ENCODE results near the gene HES1. TPM values are rescaled to one million over a fixed set of nuclear protein-coding genes. Genes with fewer than 3 reads are reported as not detected.

HES1 gene
- total RNA-seq, 1 donor from 2014 or later = 46.6 TPM

DNA sequence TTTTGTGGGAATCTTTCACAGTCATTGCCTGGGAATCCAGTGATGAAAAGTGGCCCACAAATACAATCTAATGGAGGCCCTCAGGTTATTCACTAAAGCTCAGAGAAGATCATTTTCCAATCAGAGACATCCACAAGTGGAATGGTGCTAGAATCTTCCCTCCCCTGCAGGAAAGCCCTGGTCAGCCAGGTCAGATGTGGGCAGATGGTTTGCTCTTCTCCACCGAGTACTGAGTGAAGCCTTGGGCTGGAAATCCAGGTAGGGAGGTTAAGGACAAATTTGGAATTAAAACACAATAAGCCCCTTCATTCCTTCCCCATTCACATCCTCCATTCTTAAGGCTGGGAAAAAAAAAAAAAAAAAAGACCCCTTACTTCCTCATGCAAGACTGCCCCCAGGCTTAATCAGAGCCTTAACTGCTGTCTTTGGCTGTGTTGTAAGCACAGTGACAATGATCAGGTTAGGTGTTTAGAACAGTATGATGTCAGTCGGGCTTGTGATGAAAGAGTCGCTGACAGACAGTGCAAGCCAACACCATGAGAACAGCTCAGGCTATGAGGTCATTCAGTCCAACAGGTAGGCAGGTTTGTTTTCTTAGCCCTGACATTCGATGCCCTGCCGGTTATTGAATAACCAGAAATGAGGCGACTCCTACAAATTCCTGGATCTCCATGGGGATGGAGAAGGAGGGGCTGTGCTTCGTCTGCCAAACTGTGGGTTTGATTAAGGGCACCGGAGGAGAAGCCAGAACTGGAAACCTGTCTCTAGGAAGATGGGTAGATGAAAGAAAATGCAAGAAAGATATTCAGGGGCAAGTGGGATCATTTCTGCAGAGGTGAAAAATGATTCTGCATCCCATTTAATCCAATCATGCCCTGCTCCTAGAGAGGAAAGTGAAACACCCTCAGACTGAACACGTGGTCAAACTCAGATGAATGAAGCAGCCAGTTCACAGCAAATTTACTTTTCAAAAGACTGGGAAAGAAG, 23.5 kb upstream of the HES1 start:
- H3K4me3 ChIP-seq (ENCODE audit: low read depth, low read length) = no peak overlapping the region

DNA sequence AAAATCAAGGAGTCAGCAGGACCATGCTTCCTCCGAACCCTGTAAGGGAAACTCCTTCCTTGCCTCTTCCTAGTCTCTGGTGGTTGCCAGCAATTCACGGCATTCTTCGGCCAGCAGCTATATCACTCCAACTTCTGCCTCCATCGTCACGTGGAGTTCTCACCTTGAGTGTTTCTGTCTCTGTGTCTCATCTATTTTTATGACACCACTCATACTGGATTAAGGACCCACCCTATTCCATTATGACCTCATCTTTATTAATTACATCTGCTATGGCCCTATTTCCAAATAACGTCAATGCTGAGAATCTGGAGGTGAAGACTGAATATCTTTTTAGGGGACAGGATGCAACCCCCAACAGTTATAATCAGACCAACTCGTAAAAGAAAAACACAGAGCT, 21.8 kb upstream of the HES1 start:
- no peak for FAIRE-seq
- no peak for DNase-seq (ENCODE audit: low read depth)
- TF ChIP-seq, protein P1, sequence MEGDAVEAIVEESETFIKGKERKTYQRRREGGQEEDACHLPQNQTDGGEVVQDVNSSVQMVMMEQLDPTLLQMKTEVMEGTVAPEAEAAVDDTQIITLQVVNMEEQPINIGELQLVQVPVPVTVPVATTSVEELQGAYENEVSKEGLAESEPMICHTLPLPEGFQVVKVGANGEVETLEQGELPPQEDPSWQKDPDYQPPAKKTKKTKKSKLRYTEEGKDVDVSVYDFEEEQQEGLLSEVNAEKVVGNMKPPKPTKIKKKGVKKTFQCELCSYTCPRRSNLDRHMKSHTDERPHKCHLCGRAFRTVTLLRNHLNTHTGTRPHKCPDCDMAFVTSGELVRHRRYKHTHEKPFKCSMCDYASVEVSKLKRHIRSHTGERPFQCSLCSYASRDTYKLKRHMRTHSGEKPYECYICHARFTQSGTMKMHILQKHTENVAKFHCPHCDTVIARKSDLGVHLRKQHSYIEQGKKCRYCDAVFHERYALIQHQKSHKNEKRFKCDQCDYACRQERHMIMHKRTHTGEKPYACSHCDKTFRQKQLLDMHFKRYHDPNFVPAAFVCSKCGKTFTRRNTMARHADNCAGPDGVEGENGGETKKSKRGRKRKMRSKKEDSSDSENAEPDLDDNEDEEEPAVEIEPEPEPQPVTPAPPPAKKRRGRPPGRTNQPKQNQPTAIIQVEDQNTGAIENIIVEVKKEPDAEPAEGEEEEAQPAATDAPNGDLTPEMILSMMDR (IDR thresholded peaks at IDR 0.05; ENCODE audit: insufficient read depth, low read length, severe bottlenecking) = no peak
- peaks cover 2% of the 10 kb centered on the region for H3K27me3 ChIP-seq (ENCODE audit: control insufficient read depth, insufficient read depth, low read length)
- H3K36me3 ChIP-seq (ENCODE audit: control insufficient read depth, insufficient read depth, low read length) = no peaks in the 10 kb centered on the region
- no peak overlapping the region for H3K4me3 ChIP-seq (ENCODE audit: low read depth, low read length)

More for the DNA sequence above, 23.5 kb upstream of the HES1 start:
- TF ChIP-seq, protein P1 (IDR thresholded peaks at IDR 0.05; ENCODE audit: insufficient read depth, low read length, severe bottlenecking) = no peak
- no peaks in the 10 kb centered on the region for H3K36me3 ChIP-seq (ENCODE audit: control insufficient read depth, insufficient read depth, low read length)
- FAIRE-seq (peak; percentile 36), DNase-seq (ENCODE audit: low read depth) (peak; percentile 98)
- H3K27me3 ChIP-seq (ENCODE audit: control insufficient read depth, insufficient read depth, low read length) = no peaks in the 10 kb centered on the region

DNA sequence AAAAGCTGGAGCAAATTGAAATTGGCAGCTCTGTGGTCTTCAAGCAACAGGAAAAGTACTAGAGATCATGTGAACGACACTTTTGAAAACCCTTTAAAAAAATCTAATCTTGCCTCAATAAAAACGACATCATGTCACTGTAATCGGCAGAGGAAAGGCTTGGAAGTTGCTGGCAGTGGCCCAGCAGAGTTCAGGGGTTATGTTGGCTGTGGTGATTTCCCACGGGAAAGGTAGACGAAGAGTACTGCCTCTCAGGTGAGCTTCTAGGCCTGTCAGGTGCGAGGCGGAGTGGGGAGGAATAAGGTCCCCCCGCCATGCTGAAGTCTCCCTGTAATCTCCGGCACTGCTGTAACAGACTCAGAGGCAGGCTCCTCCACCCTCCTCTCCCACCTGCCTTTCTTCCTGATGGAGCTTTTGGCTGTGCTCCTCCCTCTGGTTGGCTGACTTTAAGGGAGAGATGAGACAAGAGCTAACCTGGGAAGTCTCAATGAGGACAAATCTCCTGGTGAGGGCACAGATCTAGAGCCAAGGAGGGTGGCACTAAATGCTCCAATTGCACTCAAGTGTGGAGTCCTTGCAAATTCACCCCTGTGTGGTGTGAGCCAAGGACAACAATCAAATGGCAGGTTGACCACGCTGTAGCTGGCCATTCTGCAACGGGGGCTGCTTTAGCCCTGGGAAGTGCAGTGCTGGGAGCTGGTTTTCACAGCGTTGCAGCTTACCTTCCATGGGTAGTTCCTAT, 18.7 kb upstream of the HES1 start:
- H3K27me3 ChIP-seq (ENCODE audit: control insufficient read depth, insufficient read depth, low read length) = peaks cover 7% of the 10 kb centered on the region
- FAIRE-seq (no peak), DNase-seq (ENCODE audit: low read depth) (no peak)
- no peaks in the 10 kb centered on the region for H3K36me3 ChIP-seq (ENCODE audit: control insufficient read depth, insufficient read depth, low read length)
- no peak overlapping the region for H3K4me3 ChIP-seq (ENCODE audit: low read depth, low read length)
- TF ChIP-seq, protein P1 (IDR thresholded peaks at IDR 0.05; ENCODE audit: insufficient read depth, low read length, severe bottlenecking) = no peak

DNA sequence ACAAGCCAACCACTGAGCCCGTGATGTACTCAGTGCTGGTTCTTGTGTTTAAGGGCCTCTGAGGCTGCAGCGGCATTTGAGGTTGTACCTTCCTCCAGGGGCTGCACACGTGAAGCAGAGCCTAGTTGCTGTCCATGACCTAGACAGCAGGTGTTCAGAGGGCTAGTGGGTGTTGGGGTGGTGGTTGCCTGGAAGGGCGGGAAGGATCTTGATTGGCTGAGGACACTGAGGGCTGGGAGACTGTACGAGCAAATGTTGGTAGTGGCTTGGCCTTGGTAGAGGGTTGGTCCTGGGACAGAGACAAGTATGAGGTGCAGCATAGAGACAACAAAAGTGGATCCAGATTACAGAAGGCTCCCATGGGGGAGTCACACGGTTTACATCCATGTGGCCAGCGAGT, 17.0 kb upstream of the HES1 start:
- no peak overlapping the region for H3K4me3 ChIP-seq (ENCODE audit: low read depth, low read length)
- FAIRE-seq = no peak

DNA sequence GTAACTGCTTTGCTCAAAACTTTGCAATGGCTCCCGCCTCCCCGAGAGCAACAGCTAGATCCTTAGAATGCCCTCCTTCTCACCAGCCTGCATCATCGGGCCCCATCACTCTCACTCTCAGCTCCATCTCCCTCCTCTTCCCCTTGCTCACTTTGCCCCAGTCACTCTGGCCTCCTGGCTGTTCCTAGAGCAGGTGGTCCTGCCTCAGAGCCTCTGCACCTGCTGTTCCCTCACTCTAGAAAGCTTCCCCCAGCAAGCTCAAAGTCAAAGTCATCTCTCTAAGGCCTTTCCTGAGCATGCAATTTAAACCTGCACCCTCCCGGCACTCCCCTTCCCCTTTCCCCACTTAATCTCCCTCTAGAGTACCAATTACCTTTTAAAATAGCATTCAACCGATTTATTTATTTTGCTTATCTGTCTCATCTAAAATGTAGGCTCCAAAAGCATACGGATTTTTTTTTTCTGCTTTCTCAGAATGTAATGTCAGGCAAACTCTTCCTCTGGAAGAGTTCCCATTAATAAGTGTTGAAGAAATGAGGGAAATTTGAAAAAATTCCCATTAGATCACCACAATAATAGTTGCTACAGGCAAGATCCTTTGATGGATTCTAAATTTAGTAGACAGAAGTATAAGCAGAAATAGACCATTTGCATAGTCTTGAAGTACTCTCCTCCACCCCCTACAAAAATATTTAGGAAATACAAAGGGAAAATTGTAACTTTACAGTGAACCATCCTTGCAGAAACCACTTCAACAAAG, 15.9 kb upstream of the HES1 start:
- no peak for FAIRE-seq
- DNase-seq (ENCODE audit: low read depth) = no peak
- H3K27me3 ChIP-seq (ENCODE audit: control insufficient read depth, insufficient read depth, low read length) = peaks cover 7% of the 10 kb centered on the region
- H3K4me3 ChIP-seq (ENCODE audit: low read depth, low read length) = no peak overlapping the region
- no peaks in the 10 kb centered on the region for H3K36me3 ChIP-seq (ENCODE audit: control insufficient read depth, insufficient read depth, low read length)
- TF ChIP-seq, protein P1 (IDR thresholded peaks at IDR 0.05; ENCODE audit: insufficient read depth, low read length, severe bottlenecking) = no peak

More for the DNA sequence above, 17.0 kb upstream of the HES1 start:
- TF ChIP-seq, protein P1 (IDR thresholded peaks at IDR 0.05; ENCODE audit: insufficient read depth, low read length, severe bottlenecking) = no peak
- no peaks in the 10 kb centered on the region for H3K36me3 ChIP-seq (ENCODE audit: control insufficient read depth, insufficient read depth, low read length)
- DNase-seq (ENCODE audit: low read depth) = no peak
- H3K27me3 ChIP-seq (ENCODE audit: control insufficient read depth, insufficient read depth, low read length) = peaks cover 7% of the 10 kb centered on the region

Measured in bronchial epithelial cell (primary cell).